UCSD-AML1 (cell line): ENCODE measurements around the gene LAMA2.

Experiments
- DNase-seq: peaks from one replicate; lab custom pipeline; 2025; ENCODE audit not compliant: unreplicated experiment; lab: John Stamatoyannopoulos, UW

LAMA2 gene

GRCh38 chr6:129252377-129253071, 369.6 kb downstream of the LAMA2 start:
- no peak for DNase-seq

- no peak for DNase-seq
Measured at GRCh38 chr6:129253242-129253641, 370.3 kb downstream of the LAMA2 start.

- DNase-seq: no peak
Measured at GRCh38 chr6:129253727-129254126, 370.8 kb downstream of the LAMA2 start.

- DNase-seq: no peak
Measured at GRCh38 chr6:129257196-129257595, 374.3 kb downstream of the LAMA2 start.

GRCh38 chr6:129262661-129263060, 379.7 kb downstream of the LAMA2 start:
- DNase-seq: no peak

GRCh38 chr6:129263176-129263575, 380.2 kb downstream of the LAMA2 start:
- no peak for DNase-seq

- no peak for DNase-seq
Measured at GRCh38 chr6:129264480-129265045, 381.6 kb downstream of the LAMA2 start.

GRCh38 chr6:129267028-129267427, 384.1 kb downstream of the LAMA2 start:
- no peak for DNase-seq

- DNase-seq: no peak
Measured at GRCh38 chr6:129269076-129269475, 386.1 kb downstream of the LAMA2 start.

- DNase-seq: no peak
Measured at GRCh38 chr6:129269891-129270290, 387.0 kb downstream of the LAMA2 start.

- DNase-seq: no peak
Measured at GRCh38 chr6:129270450-129270849, 387.5 kb downstream of the LAMA2 start.

GRCh38 chr6:129273161-129273560, 390.2 kb downstream of the LAMA2 start:
- DNase-seq: no peak

- DNase-seq: no peak
Measured at GRCh38 chr6:129276461-129276860, 393.5 kb downstream of the LAMA2 start.

GRCh38 chr6:129276986-129277385, 394.0 kb downstream of the LAMA2 start:
- no peak for DNase-seq

- no peak for DNase-seq
Measured at GRCh38 chr6:129279343-129280292, 396.7 kb downstream of the LAMA2 start.

GRCh38 chr6:129280293-129280644, 397.3 kb downstream of the LAMA2 start:
- DNase-seq: no peak

- DNase-seq: no peak
Measured at GRCh38 chr6:129280749-129281148, 397.8 kb downstream of the LAMA2 start.

GRCh38 chr6:129281168-129281796, 398.3 kb downstream of the LAMA2 start:
- DNase-seq: no peak

- DNase-seq: no peak
Measured at GRCh38 chr6:129282019-129282418, 399.1 kb downstream of the LAMA2 start.

GRCh38 chr6:129284225-129284624, 401.3 kb downstream of the LAMA2 start:
- no peak for DNase-seq
